HG03521 (cell line): Measurements from ENCODE around the gene CD36.

Experiments used
- ATAC-seq: cut with Tn5 transposase; IDR thresholded peaks from one replicate; pipeline ENCODE4 v1.9.1; 2021; ENCODE audit warnings: mild to moderate bottlenecking, moderate library complexity; ENCODE audit not compliant: unreplicated experiment

CD36 gene

GRCh38 chr7:80623503-80624252 is 14.8 kb upstream of the CD36 start:
- no peak for ATAC-seq

- no peak for ATAC-seq
Measured at GRCh38 chr7:80624763-80625162, 13.7 kb upstream of the CD36 start.

- ATAC-seq = no peak
Measured at GRCh38 chr7:80629023-80629422, 9.4 kb upstream of the CD36 start.

- no peak for ATAC-seq
Measured at GRCh38 chr7:80630608-80631405, 7.6 kb upstream of the CD36 start.

GRCh38 chr7:80631421-80631820 is 7.0 kb upstream of the CD36 start:
- ATAC-seq = no peak

GRCh38 chr7:80632139-80632538 is 6.3 kb upstream of the CD36 start:
- ATAC-seq = no peak

- ATAC-seq = no peak
Measured at GRCh38 chr7:80632819-80633218, 5.6 kb upstream of the CD36 start.

GRCh38 chr7:80634505-80634904 is 3.9 kb upstream of the CD36 start:
- ATAC-seq = no peak

GRCh38 chr7:80635533-80635932 is 2.9 kb upstream of the CD36 start:
- ATAC-seq = no peak

GRCh38 chr7:80635998-80636397 is 2.4 kb upstream of the CD36 start:
- no peak for ATAC-seq

GRCh38 chr7:80636709-80637108 is 1.7 kb upstream of the CD36 start:
- no peak for ATAC-seq

GRCh38 chr7:80637454-80637853 is 988 bp upstream of the CD36 start:
- ATAC-seq = no peak

GRCh38 chr7:80639011-80639410 is 569 bp downstream of the CD36 start:
- ATAC-seq = no peak

- ATAC-seq = no peak
Measured at GRCh38 chr7:80640846-80641245, 2.4 kb downstream of the CD36 start.

- no peak for ATAC-seq
Measured at GRCh38 chr7:80641548-80641947, 3.1 kb downstream of the CD36 start.

- no peak for ATAC-seq
Measured at GRCh38 chr7:80642871-80643270, 4.4 kb downstream of the CD36 start.

GRCh38 chr7:80643336-80643915 is 5.0 kb downstream of the CD36 start:
- ATAC-seq = no peak

- ATAC-seq = no peak
Measured at GRCh38 chr7:80644054-80644453, 5.6 kb downstream of the CD36 start.

GRCh38 chr7:80646083-80646865 is 7.8 kb downstream of the CD36 start:
- no peak for ATAC-seq

GRCh38 chr7:80647436-80647835 is 9.0 kb downstream of the CD36 start:
- no peak for ATAC-seq

- no peak for ATAC-seq
Measured at GRCh38 chr7:80648031-80648600, 9.7 kb downstream of the CD36 start.
